CD4-positive, alpha-beta T cell treated with Interleukin-17A for 4 hours (primary cell): ENCODE measurements around the gene ATF5.

Source experiments
- DNase-seq: peaks from one replicate; pipeline ENCODE4 v3.0.0-alpha.2; 2020; ENCODE audit warnings: mixed read lengths

Gene ATF5, protein sequence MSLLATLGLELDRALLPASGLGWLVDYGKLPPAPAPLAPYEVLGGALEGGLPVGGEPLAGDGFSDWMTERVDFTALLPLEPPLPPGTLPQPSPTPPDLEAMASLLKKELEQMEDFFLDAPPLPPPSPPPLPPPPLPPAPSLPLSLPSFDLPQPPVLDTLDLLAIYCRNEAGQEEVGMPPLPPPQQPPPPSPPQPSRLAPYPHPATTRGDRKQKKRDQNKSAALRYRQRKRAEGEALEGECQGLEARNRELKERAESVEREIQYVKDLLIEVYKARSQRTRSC

DNA sequence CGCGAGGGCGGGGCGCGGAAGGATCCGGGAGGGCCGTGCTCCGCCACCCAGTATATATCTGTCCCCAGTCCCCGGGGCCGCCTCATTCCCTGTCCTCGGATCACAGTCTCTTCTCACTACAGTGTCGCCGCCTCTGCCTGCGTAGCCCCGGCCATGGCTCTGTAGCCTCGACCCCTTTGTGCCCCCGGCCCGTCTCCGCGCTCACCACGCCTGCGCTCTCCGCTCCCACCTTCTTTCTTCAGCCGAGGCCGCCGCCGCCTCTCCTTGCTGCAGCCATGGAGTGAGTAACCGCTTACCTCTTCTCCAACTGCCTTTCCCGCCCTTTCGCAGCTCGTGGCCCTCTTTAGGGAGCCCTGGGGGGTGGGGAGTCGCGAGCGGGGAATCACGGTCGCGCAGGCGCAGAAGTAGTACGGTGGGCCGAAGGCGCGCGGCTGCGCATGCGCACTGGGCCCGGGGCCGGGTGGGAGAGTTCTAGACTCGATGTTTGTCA, at the start of gene ATF5, which contains the start of gene NUP62:
Gene ATF5 (plus strand): TSS at position 85 of the 490 bp plus-strand sequence. CDS start 1,646 bp downstream, outside the sequence.
Gene NUP62 (minus strand): TSS at position 384 of the 490 bp plus-strand sequence. CDS start 19,697 bp downstream, outside the sequence.
- peak; percentile 94 for DNase-seq

DNA sequence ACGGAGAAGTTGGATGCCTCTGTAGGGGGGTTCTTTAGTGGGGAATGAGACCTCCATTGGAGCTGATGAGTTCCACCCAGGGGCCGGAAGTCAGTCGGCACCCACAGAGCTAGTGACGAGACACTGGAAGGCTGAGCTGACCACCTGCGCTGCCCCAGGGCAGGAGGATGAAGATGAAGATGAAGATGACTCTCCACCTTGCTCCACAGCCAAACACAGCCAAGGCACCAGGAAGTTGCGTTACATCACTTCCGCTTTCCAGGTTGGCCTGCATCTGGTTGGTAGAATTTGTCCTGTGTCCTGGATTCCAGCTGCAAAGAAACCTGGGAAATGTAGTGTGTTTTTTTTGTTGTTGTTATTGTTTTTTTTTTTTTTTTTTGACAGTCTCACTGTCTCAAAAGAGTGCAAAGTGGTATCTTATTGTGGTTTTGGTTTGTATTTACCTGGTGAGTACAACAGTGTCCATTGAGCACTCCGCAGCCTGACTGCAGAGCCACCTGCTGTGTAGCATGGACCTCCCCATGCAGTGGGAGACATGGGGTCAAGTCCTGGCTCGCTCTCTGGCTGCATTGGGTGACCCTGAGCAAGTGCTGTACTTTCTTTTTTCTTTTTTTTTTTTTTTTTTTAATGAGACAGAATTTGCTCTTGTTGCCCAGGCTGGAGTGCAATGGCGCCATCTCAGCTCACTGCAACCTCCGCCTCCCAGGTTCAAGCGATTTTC, 49.6 kb upstream of the ATF5 start:
- no peak for DNase-seq

- DNase-seq, result no peak
Measured at GRCh38 chr19:49880162-49880869, 48.7 kb upstream of the ATF5 start.

GRCh38 chr19:49881186-49881585, 47.8 kb upstream of the ATF5 start:
- no peak for DNase-seq

DNA sequence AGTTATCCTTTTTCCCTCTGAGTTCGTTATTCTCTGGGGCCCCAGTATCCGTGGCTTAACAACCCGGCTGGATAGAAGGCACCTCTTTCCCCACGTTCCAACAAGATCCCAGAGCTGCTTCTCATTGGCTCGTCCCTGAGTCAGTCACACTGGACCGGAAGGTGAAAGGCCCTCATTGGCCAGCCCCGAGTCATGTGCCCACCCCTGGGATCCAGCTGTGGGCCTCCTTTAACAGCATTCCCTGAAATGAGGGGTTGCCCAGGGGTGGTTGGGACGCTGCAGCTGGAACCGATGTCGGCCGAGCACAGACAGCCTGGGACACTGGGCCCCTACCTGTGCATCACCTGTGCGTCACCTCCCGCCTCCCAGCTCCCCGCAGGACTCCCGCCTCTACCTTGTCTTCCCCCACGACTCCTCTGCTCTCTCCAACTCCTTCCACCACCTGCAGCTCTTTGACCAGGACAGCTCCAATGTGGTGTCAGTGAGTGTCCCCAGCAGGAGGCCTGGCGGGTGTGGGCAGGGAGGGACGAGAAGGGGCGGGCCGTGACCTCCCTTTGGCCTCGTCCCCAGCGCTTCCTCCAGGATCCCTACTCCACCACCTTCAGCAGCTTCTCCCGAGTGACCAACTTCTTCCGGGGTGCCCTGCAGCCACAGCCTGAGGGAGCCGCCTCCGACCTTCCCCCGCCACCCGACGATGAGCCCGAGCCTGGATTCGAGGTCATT, 47.2 kb upstream of the ATF5 start:
- no peak for DNase-seq

- DNase-seq, result no peak
Measured at GRCh38 chr19:49882643-49883042, 46.4 kb upstream of the ATF5 start.

GRCh38 chr19:49883094-49883493, 45.9 kb upstream of the ATF5 start:
- DNase-seq, result no peak

- no peak for DNase-seq
Measured at GRCh38 chr19:49884109-49884508, 44.9 kb upstream of the ATF5 start.

GRCh38 chr19:49884760-49885159, 44.2 kb upstream of the ATF5 start:
- no peak for DNase-seq

DNA sequence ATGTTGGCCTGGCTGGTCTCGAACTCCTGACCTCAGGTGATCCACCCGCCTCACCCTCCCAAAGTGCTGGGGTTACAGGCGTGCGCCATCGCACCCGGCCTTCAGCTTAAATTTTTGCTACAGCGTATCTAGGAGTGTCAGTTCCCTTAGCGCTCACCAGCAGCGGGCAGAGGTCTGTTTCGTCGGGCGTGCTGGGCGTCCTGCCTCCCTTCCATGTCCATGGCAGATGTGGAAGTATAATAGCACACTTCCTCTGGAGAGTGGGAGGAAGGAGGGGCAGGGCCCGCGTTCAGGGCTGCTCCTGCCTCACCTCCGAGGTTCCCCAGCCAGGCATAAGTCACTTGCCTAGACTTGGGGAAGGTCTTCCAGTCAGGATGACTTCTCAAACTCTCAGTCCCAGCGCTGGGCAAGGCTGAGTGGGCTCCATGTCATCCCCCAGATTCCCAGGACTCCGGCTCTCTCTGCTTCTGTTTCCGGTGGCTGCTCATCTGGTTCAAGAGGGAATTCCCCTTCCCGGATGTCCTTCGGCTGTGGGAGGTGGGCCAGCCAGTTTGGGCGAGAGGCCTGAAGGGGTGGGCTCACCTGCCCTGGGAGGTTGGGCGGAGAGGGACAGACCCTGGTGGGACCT, 41.9 kb upstream of the ATF5 start:
- DNase-seq, result no peak

GRCh38 chr19:49887665-49888509, 41.1 kb upstream of the ATF5 start:
- no peak for DNase-seq

DNA sequence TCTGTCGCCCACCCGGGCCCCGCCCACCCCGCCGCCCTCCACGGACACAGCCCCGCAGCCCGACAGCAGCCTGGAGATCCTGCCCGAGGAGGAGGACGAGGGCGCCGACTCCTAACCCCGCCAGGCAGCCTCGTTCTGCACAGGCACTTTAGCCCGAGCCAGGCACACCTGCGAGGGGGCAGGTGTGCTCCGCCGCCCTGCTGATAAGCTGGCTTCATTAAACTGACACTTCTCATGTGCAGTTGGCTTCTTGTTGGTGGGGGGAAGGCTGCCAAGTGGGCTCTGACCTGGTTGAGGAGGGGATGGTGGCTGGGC, 40.5 kb upstream of the ATF5 start:
- DNase-seq, result no peak

DNA sequence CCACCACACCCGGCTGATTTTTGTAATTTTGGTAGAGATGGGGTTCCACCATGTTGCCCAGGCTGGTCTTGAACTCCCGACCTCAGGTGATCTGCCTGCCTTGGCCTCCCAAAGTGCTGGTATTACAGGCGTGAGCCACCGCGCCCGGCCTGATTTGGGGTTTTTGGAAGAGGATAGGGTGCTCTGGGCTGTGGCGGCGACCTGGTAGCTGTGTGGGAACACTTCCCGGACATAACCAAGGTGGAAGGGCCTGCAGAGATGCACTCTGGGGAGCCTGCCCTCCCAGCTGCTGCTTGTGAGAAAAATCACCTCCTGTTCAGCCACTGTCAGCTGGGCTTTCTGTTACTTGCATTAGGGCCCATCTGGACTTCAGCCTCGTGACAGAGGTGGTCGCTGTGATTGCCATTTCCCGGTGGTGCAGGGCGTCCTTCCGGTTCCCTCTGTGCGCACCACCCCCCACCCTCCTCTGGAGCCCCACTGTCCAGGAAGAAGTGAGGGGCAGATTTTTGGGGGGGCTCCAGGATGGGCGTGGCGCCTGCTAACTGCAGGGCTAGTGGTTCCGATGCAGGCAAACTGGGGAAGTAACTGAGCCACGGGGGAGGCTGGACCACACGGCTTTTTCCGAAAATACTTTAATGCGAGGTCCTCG, 39.8 kb upstream of the ATF5 start:
- DNase-seq, result no peak

- DNase-seq, result peak; percentile 83
Measured at GRCh38 chr19:49889687-49890348, 39.2 kb upstream of the ATF5 start.

GRCh38 chr19:49890349-49891311, 38.4 kb upstream of the ATF5 start:
- DNase-seq, result peak; percentile 84

DNA sequence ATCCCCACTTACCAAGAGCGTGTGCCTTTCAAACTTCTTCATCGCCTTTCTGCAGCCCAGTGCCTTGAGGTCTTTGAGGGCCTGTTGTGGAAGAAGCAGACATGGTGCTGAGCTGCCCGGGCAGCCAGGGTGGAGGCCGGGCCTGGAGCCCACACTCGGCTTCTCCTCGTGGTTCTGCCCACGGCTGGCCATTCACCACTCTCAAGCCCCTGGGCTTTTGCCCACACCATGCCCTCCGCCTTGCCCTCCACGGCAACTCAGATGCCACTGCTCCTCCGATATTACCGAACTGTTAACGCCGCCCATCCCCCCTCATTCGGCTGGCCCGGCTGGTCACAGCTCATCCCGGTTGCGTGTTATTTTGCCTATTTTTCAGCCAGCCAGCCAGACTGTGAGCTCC, 37.6 kb upstream of the ATF5 start:
- no peak for DNase-seq

- no peak for DNase-seq
Measured at GRCh38 chr19:49892716-49893115, 36.3 kb upstream of the ATF5 start.

DNA sequence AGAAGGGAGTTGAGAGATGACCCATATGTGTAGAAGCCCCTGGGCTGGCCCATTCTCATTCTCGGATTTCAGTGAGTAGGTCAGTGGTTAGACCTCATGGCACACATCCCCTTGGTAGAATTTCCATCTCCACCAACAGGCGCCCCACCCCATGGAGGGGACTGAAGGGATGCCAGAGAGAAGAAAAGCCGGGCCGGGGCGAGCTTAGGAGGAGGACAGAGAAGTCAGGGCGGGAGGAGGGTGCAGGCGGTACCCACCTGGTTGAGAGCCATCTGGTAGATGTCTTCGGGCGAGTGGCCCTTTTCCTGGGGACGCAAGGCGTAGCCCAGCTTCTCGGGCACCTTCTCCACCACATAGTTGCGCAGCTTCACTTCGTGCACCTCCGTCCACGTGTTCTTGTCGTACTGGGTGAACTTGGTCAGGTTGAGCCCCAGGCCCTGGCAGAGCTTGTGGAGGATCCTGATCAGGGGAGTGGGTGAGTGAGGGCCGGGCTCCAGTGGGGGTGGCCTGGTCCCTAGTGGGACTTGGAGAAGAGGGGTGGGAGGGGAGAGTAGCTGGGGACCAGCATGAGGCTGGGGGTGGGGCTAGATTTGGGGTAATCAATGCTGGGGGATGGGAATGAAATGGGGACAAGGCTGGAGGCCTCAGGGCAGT, 34.9 kb upstream of the ATF5 start:
- DNase-seq, result no peak
